ENCODE measurements around the gene TRDN.
"Not testable (repeated sequence)": the region's sequence is repeated elsewhere in the genome, so short reads cannot be mapped to it uniquely, and the experiment has no call there.

TRDN gene

DNA sequence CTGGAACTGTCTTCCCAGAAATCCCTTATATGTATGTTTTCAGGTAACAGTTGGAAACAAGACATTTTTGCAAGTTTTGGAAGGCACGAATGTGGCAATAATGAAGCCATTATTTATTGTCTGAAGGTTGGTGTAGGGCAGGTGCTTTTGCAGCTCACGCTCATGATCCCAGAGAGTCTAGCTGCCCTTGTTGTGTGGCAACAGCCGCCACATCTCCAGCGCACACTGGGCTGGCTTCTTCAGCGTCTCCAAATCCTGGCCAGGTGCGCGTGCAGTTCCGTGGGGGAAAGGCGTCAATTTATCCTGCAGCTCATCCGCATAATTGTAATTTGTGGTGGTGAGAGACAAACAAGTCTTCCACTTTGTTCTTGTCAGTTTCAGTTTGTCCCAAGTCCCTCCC lies 71.2 kb downstream of the TRDN start:
- H3K4me3 ChIP-seq (ENCODE audit: low read depth, low read length), result no peak overlapping the region
- TF ChIP-seq, protein P1, sequence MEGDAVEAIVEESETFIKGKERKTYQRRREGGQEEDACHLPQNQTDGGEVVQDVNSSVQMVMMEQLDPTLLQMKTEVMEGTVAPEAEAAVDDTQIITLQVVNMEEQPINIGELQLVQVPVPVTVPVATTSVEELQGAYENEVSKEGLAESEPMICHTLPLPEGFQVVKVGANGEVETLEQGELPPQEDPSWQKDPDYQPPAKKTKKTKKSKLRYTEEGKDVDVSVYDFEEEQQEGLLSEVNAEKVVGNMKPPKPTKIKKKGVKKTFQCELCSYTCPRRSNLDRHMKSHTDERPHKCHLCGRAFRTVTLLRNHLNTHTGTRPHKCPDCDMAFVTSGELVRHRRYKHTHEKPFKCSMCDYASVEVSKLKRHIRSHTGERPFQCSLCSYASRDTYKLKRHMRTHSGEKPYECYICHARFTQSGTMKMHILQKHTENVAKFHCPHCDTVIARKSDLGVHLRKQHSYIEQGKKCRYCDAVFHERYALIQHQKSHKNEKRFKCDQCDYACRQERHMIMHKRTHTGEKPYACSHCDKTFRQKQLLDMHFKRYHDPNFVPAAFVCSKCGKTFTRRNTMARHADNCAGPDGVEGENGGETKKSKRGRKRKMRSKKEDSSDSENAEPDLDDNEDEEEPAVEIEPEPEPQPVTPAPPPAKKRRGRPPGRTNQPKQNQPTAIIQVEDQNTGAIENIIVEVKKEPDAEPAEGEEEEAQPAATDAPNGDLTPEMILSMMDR (IDR thresholded peaks at IDR 0.05; ENCODE audit: insufficient read depth, low read depth, low read length, missing control alignments), result no peak
- DNase-seq (ENCODE audit: low read depth), result no peak

DNA sequence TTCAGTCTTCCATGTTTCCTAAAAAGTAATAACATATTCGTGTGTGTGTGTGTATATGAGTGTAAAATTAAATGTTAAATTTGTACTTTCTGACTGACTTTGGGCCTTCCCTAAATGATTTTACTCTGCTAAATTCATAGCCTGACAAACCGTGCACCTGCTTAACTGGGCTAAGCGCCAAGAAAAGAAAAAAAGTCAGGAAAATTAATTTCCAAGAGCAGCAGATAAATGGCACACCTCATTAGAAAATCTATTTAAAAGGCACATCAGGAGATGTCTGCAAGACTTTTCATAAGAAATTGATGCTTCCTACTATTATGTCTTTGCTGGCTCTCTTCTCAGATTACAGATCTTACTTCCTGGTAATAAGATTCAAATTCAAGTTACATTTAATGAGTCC lies 72.4 kb downstream of the TRDN start:
- no peak for DNase-seq (ENCODE audit: low read depth)
- TF ChIP-seq, protein P1 (IDR thresholded peaks at IDR 0.05; ENCODE audit: insufficient read depth, low read depth, low read length, missing control alignments), result no peak

GRCh38 chr6:123562677-123563076 lies 74.1 kb downstream of the TRDN start:
- no peak overlapping the region for H3K4me3 ChIP-seq (ENCODE audit: low read depth, low read length)
- no peak for DNase-seq (ENCODE audit: low read depth)
- TF ChIP-seq, protein P1 (IDR thresholded peaks at IDR 0.05; ENCODE audit: insufficient read depth, low read depth, low read length, missing control alignments), result no peak

More for the DNA sequence above, 72.4 kb downstream of the TRDN start:
- no peak overlapping the region for H3K4me3 ChIP-seq (ENCODE audit: low read depth, low read length)

- DNase-seq (ENCODE audit: low read depth), result no peak
- H3K4me3 ChIP-seq (ENCODE audit: low read depth, low read length), result no peak overlapping the region
- TF ChIP-seq, protein P1 (IDR thresholded peaks at IDR 0.05; ENCODE audit: insufficient read depth, low read depth, low read length, missing control alignments), result no peak
Measured at GRCh38 chr6:123562264-123562663, 74.5 kb downstream of the TRDN start.

DNA sequence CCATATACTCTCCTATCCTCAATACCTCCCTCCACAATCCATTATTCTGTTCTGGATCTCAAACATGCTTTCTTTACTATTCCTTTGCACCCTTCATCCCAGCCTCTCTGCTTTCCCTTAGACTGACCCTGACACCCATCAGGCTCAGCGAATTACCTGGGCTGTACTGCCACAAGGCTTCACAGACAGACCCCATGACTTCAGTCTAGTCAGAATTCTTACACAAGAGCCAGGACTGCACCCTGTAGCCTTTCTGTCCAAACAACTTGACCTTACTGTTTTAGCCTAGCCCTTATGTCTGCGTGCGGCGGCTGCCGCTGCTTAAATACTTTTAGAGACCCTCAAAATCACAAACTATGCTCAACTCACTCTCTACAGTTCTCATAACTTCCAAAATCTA lies 76.9 kb downstream of the TRDN start:
- H3K4me3 ChIP-seq (ENCODE audit: low read depth, low read length); DNase-seq (ENCODE audit: low read depth): not testable (repeated sequence)

DNA sequence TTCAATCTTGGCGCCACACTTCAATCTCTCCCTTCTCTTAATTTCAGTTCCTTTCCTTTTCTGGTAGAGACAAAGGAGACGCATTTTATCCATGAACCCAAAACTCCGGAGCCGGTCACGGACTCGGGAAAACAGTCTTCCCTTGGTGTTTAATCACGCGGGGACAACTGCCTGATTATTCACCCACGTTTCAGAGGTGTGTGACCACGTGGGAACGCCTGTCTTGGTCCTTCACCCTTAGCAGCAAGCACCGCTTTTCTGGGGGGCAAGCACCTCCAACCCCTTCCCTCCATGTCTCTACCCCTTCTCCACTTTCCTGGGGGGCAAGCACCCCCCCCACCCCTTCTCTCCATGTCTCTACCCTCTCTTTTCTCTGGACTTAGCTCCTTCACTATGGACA lies 79.3 kb downstream of the TRDN start:
- not testable (repeated sequence) for DNase-seq (ENCODE audit: low read depth); H3K4me3 ChIP-seq (ENCODE audit: low read depth, low read length)

DNA sequence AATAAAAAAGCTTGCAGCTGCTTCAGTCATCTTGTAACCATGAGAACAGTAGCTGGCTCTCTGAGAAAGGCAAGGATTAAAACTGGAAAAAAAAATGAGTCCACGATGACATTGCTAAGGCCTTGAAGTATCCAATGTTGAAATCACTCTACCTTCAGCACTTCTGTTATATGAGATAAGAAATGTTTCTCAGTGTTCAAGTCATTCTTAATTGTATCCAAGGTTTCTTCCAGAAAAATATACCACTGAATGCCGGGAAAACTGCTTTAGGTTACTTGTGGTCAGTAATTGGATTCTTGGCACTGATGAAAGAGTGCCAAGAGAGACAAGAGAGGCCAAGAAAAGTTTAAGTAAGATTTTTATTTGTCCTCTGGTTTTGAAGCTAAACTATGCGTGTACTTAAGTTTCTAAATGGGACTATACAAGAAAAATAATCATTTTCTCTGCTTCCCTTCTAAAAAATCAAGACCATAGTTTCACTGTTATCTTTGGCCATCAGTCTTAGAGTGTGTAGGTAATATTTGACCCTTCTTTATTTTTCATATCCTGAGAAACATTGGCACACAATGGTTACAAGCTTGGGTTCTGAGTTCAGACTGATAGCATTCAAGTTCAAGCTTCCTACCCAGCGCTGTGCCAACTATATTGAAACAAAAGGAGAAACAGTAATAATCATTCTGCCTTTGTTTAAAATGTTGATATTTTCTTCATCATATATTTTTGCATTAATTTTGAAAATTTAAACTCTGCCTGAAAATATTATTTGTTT lies 84.6 kb downstream of the TRDN start:
- TF ChIP-seq, protein P1 (IDR thresholded peaks at IDR 0.05; ENCODE audit: insufficient read depth, low read depth, low read length, missing control alignments), result no peak
- H3K4me3 ChIP-seq (ENCODE audit: low read depth, low read length), result no peak overlapping the region

GRCh38 chr6:123550052-123550617 lies 86.6 kb downstream of the TRDN start:
- no peak overlapping the region for H3K4me3 ChIP-seq (ENCODE audit: low read depth, low read length)
- TF ChIP-seq, protein P1 (IDR thresholded peaks at IDR 0.05; ENCODE audit: insufficient read depth, low read depth, low read length, missing control alignments), result no peak
- no peak for DNase-seq (ENCODE audit: low read depth)

More for the DNA sequence above, 84.6 kb downstream of the TRDN start:
- no peak for DNase-seq (ENCODE audit: low read depth)
